Right hindlimb (tissue), 1 donor: ENCODE data around the gene KIF21B.

Experiments used
- DNase-seq: peaks from one replicate; pipeline ENCODE4 v3.0.0-alpha.2; 2018

Gene KIF21B

GRCh38 chr1:201042779-201043461, 19.4 kb upstream of the KIF21B start:
- DNase-seq: peak; percentile 76

GRCh38 chr1:201041011-201041410, 17.5 kb upstream of the KIF21B start:
- no peak for DNase-seq

GRCh38 chr1:201039876-201040275, 16.4 kb upstream of the KIF21B start:
- DNase-seq: no peak

GRCh38 chr1:201039418-201039817, 15.9 kb upstream of the KIF21B start:
- no peak for DNase-seq

GRCh38 chr1:201038186-201038876, 14.8 kb upstream of the KIF21B start:
- no peak for DNase-seq

GRCh38 chr1:201036188-201036842, 12.8 kb upstream of the KIF21B start:
- DNase-seq: no peak

- DNase-seq: no peak
Measured at GRCh38 chr1:201034671-201035070, 11.2 kb upstream of the KIF21B start.

- no peak for DNase-seq
Measured at GRCh38 chr1:201032408-201032807, 8.9 kb upstream of the KIF21B start.

- no peak for DNase-seq
Measured at GRCh38 chr1:201028461-201028889, 5.0 kb upstream of the KIF21B start.

GRCh38 chr1:201026836-201027235, 3.3 kb upstream of the KIF21B start:
- no peak for DNase-seq

- no peak for DNase-seq
Measured at GRCh38 chr1:201026234-201026633, 2.7 kb upstream of the KIF21B start.

GRCh38 chr1:201025571-201026002, 2.1 kb upstream of the KIF21B start:
- DNase-seq: no peak

- DNase-seq: no peak
Measured at GRCh38 chr1:201024625-201024998, 1.1 kb upstream of the KIF21B start.

- DNase-seq: no peak
Measured at GRCh38 chr1:201023920-201024624, 558 bp upstream of the KIF21B start.

GRCh38 chr1:201022820-201023516, 546 bp downstream of the KIF21B start:
- no peak for DNase-seq

GRCh38 chr1:201022493-201022819, 1.1 kb downstream of the KIF21B start:
- DNase-seq: no peak

GRCh38 chr1:201021630-201022492, 1.7 kb downstream of the KIF21B start:
- no peak for DNase-seq

- no peak for DNase-seq
Measured at GRCh38 chr1:201020721-201021629, 2.5 kb downstream of the KIF21B start.

- DNase-seq: no peak
Measured at GRCh38 chr1:201020040-201020591, 3.4 kb downstream of the KIF21B start.

- no peak for DNase-seq
Measured at GRCh38 chr1:201019321-201019977, 4.1 kb downstream of the KIF21B start.
